Fibroblast of mammary gland (primary cell): ENCODE data around the gene APC2.

Source experiments
- DNase-seq: peaks from one replicate; pipeline ENCODE4 v3.0.0-alpha.2; 2010; ENCODE audit warnings: low read depth
- H3K4me3 ChIP-seq: 2 replicates; pipeline ENCODE4 v1.5.1; 2011; ENCODE audit warnings: low read depth, mild to moderate bottlenecking, low read length, moderate library complexity; ENCODE audit not compliant: control insufficient read depth
- CTCF ChIP-seq: conservative IDR thresholded peaks from 2 replicates; pipeline ENCODE4 v1.5.1; 2011; ENCODE audit warnings: low read depth, low read length, inconsistent platforms; ENCODE audit not compliant: control insufficient read depth, insufficient read depth

Gene APC2

GRCh38 chr19:1520203-1520780, 70.4 kb downstream of the APC2 start:
- no peak for TF ChIP-seq CTCF
- no peak for DNase-seq
- H3K4me3 ChIP-seq: no peak overlapping the region

GRCh38 chr19:1521636-1522035, 71.7 kb downstream of the APC2 start:
- H3K4me3 ChIP-seq: no peak overlapping the region
- no peak for TF ChIP-seq CTCF
- no peak for DNase-seq

- no peak for DNase-seq
- H3K4me3 ChIP-seq: no peak overlapping the region
- no peak for TF ChIP-seq CTCF
Measured at GRCh38 chr19:1522061-1522460, 72.1 kb downstream of the APC2 start.

GRCh38 chr19:1522838-1523237, 72.9 kb downstream of the APC2 start:
- H3K4me3 ChIP-seq: no peak overlapping the region
- no peak for TF ChIP-seq CTCF

More at GRCh38 chr19:1522838-1523237, 72.9 kb downstream of the APC2 start:
- no peak for DNase-seq
